Activated naive CD4-positive, alpha-beta T cell treated with anti-CD3 and anti-CD28 coated beads, Interleukin-2, amount 50 U/mL, for 16 hours (primary cell): Measurements from ENCODE around the gene CHEK1.
"Not testable (repeated sequence)": the region's sequence is repeated elsewhere in the genome, so short reads cannot be mapped to it uniquely, and the experiment has no call there.

ENCODE experiments used
- DNase-seq: peaks from one replicate; pipeline ENCODE4 v3.0.0-alpha.2; 2020

CHEK1 gene

DNA sequence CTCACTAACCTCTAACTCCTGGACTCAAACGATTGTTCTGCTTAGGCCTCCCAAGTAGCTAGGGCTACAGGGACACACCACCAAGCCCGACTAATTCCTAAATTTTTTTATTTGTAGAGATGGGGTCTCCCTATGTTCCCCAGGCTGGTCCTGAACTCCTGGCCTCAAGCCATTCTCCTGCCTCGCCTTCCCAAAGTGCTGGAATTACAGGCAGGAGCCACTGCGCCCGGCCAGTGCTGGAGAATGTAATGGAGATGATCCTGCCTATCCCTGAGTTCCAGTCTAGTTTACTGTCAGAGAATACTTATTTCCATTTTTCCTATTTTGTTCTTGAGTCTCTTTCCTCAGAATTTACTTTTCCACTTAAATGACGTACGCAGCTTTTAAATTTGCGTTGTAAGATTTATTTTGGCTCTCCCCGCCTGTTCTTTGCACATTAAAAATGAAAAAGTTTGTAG lies at the start of gene CHEK1:
Gene CHEK1 (plus strand): TSS at position 408 of the 458 bp plus-strand sequence. CDS start 1,606 bp downstream, outside the sequence.
- DNase-seq: no peak

DNA sequence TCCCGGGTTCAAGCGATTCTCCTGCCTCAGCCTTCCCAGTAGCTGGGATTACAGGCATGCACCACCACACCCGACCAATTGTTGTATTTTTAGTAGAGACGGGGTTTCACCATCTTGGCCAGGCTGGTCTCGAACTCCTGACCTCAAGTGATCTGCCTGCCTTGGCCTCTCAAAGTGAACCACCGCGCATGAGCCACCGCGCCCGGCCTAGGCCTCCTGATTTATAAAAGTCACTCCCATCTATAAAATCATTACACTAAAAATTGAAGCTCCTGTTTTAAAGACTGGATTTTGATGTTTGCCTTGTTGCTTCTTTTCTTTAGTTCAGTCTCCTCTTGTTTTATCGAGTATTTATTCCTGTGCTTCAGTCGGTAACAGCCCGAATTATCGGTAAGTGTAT lies 47.8 kb upstream of the CHEK1 start:
- not testable (repeated sequence) for DNase-seq

DNA sequence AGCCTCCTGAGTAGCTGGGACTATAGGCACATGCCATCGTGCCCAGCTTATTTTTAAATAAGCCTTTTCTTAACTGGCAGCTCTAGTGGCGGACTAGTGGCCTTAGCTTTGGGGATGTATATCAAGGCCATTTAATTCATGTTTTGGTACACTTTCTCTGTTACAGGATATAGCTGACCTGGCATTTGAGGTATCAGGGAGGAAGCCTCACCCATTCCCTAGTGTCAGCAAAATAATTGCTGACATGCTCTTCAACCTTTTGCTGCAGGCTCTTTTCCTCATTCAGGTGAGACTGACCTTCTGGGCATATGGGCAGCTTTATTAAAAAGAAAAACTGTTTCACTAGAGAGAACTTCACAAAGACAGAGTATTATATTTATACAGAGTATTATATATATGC lies 46.2 kb upstream of the CHEK1 start:
- DNase-seq: no peak

DNA sequence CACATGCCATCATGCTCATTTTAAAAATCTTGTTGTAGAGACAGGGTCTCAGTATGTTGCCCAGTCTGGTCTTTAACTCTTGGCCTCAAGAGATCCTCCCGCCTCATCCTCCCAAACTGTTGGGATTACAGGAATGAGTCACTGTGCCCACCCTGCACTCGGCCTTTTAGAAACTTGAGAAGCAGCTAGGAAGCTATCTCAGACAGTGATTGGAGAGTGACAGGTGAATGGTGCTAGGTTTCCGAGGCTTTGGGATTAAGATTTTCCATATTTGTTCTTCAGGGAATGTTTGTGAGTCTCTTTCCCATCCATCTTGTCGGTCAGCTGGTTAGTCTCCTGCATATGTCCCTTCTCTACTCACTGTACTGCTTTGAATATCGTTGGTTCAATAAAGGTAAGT lies 45.2 kb upstream of the CHEK1 start:
- no peak for DNase-seq

DNA sequence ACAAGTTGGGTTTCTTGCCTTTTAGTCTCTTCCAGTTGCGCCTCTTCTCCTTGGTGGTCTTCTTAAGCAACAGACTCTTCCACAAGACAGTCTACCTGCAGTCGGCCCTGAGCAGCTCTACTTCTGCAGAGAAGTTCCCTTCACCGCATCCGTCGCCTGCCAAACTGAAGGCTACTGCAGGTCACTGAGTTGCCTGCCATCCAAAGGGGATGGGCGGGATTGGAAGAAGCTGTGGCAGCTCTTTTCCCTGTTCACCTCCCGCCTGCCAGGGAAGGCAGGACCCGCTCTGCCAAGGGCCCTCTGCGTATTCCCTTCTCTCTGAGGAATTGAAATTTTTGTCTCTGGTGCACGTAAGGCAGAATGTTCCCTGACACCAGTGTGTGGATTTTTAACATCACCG lies 41.5 kb upstream of the CHEK1 start:
- no peak for DNase-seq

DNA sequence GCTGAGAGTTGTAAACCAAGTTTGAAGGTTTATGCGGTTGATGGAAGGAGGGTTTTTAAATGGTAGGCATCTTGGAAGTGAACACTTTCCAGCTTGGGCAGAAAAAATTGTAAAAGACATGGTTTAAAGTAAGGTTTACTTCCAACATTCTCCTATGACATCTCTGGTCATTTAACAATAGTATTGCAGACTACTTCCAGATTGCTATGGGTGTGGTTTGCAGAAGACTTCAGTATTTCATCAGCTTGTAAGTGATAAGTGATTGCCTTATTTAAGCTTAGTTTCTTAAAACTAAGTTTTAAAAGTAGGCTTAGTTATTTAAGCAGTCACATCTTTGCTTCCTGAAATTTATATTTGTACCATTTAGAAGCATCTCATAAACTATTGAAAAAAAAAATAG lies 39.5 kb upstream of the CHEK1 start:
- no peak for DNase-seq

DNA sequence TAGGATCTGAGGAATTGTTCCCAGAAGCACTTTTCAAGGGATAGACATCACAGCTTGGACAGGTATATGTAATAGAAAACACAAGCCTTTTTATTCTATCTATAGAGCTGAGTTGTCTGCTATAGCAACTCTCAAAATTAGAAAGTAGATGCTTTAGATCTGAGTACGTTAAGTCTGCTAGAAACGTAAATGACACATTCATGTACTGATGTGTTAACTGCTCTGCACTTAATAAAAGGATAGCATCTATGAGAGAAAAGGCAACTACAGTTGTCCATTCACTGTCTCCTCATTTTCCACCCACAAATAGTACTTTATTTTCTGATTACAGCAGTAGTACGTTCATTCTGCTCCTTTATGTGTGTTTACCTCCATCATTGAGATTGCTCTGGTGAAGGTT lies 38.3 kb upstream of the CHEK1 start:
- DNase-seq: no peak

DNA sequence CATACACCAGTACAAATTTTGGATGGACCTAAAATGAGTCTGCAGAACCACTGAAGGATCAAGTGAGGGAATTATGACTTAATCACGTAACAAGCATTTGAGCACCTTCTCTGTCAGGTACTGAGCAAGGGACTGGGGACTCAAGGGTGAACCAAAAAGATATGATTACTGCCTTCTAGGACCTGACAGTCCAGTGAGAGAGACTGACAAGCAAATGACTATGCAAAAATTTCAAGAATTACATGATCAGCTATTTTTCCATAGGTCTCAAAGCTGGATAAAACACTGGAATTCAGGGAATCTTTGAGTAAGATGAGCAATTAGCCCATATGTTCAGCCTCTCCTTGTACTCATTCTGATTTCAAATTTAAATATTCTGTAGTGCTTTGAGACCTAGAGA lies 37.5 kb upstream of the CHEK1 start:
- DNase-seq: no peak

DNA sequence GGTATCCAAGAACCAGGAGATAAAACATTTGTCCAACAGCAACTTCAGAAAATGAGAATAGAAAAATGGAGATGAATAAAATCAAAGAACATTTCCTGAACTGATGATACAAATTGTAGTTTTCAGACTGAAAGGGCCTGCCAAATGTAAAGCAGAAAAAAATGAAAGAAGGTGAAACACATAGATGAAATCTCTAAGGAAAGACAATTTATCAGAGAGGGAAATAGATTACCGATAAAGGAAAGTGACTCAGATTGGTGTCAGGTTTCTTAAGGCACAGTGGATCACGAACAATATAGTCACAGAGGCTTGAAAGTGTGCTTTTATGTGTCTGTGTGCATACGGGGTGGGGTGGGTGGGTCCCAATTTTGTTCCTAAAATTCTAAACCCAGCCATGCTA lies 36.5 kb upstream of the CHEK1 start:
- DNase-seq: no peak

DNA sequence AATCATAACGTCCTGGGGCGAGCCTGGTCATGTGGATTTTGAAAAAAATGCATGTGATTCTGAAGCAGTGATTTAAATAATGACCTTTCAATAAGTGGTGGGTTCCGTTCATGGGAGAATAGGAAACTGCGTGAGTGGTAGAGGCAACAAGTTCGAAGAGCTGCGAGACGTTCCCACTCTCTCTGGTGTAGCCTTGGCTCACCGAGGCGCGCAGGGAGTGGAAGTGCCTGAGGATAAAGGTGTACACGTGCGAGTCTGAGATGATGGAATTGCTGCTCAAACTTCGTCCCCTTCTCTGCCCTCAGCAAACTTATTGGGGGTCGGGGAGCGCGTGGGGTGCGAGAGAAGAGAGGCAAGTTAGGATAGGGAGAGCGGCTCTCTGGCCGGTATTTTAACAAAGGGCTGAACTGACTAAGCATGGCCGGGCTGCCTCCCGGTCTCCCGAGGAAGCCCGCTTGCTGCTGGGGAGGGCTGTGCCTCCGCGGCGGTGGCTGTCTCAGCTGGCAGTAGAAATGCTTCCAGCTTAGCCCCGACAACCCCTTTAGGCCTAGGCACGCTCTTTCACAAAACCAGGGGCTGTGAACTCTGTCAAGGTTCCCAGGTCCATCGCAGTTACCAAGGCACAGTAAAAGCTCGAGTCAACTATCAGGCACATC lies 33.2 kb upstream of the CHEK1 start:
- DNase-seq: peak; percentile 33

DNA sequence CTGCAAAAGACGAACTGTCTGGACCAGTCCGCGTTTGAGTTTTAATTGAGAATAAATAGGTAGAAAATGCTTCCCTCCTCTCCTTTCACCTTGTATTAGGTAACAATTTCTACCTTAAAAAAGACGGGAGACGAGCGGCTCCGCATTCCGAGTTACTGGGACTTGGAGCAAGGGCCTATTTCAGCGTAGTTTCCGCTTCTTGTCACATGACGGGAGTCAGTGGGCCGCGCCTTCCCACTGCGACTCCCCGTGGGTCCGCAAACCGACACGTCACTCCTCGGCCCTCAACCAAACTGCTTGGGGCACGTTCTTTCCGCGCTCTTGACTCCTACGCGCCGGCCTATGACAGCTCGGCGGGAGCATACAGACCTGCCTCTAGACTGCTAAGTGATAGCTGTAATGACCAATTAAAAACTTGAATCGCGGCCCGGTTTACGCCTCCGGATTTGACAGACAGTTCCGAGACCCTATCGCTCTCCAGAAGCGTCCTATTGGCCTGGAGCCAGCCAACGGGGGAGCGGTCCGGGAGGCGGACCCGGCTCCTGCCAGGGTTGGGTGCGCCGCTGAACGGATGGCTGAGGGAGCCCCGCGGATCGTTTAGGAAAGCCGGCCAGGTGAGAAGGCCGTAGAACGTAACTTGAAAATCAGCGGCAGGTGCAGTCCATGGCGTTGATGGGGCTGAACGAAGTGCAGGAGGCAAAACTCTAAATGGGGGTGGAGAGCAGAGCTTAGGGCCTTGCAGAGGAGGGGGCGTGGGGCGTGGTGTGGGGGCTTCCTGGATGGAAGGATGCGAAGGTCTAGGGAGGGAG lies 32.5 kb upstream of the CHEK1 start, which contains the start of gene STT3A:
Gene STT3A (plus strand): TSS at position 548 of the 809 bp plus-strand sequence. CDS start 3,064 bp downstream, outside the sequence.
- DNase-seq: peak; percentile 97

DNA sequence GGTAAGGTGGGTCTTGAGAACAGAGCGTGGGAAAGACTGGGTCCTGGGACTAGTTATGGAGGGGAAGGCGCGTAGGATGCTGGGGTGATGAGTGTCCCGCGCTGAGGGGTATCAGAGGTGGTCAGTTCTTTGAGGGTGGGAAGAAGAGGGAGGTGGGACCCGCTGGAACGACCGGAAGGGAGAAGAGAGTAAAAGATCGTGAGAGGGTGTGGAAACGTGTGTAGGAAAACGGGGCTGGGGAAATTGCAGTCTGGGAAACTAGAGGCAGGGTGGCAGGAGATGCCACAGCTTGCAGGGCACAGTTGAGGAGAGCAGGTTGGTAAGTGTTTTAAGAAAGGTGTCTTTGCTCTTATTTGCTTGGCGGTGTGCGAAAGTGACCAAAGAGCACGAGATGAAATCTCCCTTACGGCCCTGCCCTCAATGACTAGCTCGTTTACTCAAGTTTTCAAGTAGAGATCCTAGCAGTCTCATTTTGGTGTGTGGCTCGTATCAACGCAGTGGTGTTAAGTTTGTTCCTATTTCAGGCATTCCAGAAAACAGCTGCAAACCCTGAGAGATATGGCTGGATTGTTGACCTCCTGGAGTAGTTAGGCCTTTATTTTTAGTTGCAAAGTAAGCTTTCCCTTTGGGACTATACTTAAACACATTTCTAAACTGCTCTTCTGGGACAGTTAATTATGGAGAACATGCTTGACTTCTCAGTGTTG lies 31.7 kb upstream of the CHEK1 start:
- DNase-seq: no peak

DNA sequence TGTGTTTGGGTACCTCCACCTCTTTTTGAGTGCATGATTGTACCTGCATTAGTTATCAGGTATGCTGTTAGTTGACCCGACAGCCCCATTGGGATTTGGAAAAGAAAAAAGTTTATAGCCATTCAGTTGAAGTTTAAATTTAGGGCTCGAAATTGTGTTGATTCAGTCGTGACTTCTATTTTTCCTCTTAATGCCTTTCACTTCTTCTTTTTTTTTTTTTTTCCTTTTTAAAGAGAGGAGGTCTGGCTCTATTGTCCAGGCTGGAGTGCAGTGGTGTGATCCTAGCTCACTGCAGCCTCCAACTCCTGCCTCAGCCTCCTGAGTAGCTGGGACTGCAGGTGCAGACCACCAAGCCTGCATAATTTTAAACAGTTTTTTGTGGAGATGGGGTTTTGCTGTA lies 30.0 kb upstream of the CHEK1 start:
- no peak for DNase-seq

DNA sequence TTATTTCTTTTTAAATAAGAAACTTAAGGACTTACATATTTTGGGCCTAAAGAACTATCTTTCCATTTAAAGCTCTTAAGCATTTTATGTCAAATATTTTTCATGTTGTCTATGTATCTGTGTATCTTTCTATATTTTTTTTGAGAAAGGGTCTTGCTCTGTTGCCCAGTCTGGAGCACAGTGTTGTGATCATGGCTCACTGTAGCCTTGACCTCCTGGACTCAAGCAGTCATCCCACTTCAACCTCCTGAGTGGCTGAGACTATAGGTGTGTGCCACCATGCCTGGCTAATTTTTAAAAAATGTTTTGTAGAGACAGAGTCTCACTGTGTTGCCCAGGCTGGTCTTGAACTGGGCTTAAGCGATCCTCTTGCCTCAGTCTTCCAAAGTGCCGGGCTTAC lies 24.3 kb upstream of the CHEK1 start:
- DNase-seq: no peak

DNA sequence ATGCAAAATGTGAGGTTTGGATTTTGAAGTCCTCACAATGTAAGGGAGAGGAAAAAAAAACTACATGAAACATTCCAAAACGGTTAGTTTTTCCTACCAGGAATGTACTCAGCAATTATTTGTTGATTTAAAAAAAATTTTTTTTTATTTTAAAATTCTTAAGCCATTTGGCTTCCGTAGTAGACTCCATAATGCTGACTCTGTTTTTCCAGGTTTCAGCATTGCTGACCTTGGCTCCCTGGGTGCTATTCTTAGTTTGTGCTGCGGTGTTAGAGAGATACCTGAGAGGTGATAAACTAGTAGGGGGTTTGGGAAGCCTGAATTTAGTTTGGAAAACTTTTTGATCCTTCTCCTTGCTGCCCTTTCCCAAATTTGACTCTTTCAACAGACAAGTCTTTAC lies 21.8 kb upstream of the CHEK1 start:
- DNase-seq: no peak

DNA sequence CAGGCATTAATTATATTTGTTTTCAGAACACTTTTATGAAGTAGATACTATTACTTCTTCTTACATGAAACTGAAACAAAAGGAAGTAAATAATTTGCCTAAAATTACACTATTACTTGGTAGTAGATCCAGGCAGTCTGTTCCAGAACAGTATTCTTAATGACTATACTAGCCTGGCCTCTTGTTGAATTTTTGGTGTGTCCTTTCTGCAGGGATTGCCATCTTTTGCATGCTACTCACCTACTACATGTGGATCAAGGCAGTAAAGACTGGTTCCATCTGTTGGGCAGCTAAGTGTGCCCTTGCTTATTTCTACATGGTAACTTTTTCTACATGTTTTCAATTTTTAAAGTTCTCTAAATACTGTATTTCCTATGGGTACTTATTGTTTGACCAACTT lies 19.5 kb upstream of the CHEK1 start:
- DNase-seq: no peak

DNA sequence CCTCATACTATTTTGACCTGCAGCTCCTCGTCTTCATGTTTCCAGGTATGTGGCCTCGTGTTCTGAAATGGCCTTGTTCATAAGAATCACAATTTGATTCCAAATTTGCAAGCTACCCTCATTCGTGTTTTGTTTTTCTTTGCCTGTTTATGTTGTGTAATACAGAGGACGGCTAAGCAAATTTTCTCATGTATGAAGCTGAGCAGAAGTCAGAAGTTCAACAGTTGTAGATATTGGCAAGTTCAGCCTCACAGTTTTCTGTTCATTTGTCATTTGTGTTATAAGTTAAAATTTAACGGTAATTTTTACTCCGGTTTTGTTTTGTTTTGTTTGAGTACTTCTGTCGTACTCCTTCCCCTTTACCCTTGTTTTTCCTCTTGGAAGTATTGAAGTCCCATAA lies 15.4 kb upstream of the CHEK1 start:
- DNase-seq: no peak

DNA sequence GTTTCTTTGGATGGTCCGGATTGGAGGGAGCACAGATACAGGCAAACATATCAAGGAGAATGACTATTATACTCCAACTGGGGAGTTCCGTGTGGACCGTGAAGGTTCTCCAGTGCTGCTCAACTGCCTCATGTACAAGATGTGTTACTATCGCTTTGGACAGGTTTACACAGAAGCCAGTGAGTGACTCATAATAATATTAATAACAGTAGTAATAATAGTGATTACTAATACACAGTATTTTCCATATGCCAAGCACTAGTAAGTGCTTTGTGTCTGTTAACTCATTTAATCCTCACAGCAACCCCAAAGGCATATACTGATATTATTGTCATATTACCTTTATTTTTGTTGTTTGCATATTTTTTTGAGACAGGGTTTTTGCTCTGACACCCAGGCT lies 6.6 kb upstream of the CHEK1 start:
- no peak for DNase-seq

DNA sequence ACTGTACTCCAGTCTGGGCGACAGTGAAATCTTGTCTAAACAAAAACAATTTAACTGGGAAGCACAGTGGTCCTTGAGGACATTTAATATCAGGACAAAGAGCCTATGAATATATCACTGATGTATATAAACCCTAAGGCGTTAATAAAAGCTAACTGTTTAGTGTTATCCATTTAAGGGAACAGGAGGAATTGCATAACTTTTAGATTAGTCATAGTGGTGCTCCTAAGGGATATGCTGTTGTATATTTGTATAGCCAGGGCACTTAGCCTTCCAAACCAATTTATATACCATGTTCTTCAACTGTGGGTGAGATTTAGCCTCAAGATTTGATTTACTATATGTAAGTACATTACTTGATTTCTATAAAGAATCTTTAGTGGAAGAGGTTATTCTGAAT lies 3.0 kb upstream of the CHEK1 start:
- no peak for DNase-seq

DNA sequence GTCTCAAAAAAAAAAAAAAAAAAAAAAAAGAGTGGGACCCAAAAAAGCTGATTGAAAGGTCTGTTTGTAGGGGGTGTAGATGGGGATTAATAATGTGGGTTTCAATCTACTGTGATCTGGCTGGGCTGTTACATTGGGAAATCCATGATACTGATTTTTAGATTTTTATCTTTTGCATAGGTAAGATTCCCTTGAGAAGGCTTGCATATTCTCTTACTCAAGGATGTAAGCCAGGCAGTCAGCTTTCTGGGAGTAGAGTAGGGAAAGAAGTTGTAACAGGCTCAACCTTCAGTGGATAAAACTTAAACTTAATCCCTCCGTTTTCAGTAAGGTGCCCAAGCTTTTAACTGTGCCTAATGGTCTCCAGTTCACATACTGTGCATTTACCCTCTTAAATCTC lies 1.9 kb upstream of the CHEK1 start:
- DNase-seq: no peak

DNA sequence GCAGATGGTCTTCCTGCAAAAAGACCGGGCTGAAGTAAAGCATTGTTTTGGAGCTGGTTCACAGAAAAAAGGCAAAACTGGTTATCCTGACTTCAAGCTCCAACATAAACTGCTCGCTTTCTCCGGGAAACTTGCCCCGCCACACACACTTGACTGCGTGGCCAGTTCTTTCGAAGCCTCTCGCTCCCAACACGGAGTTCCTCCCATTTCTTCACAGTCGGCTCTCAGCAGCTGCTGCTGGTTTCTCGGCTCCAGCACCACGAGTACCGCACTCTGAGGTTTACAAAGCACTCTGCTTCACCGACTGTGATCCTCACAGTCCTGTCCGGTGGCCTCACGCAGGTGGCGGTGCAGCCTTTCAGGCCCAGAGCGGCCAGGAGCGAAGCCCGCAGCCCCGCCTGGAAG lies 264 bp downstream of the CHEK1 start:
- DNase-seq: no peak

DNA sequence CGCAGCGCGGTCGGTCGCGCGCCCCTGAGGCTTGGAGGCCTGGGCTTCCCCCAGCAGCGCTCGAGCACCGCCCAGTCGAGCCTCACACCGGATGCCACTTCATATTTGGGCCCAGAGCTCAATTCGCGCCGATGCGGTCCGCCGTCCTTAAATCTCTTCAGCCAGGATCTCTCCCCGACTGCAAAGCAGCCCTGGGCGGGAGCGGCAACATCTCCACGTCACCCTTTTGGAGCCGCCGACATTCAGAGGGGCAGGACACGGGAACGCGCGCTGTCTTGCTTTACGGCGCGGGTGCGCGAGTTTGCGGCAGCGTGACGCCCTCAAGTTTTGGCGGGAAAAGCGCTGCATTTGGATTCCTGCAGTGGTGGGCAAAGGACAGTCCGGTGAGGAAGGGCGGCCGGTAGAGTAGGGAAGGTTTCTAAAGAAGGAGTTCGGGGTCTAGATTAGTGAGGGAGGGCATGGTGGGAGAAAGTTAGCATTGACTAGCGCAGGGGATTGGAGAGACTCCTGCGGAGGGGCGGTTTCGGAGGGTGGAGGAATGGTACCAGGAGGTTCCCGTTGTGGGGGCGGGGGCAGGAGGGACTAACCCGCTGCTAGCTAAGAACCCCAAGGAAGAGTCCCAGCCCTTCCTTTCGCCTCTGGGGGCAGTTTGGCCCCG lies 796 bp downstream of the CHEK1 start:
- DNase-seq: peak; percentile 84

DNA sequence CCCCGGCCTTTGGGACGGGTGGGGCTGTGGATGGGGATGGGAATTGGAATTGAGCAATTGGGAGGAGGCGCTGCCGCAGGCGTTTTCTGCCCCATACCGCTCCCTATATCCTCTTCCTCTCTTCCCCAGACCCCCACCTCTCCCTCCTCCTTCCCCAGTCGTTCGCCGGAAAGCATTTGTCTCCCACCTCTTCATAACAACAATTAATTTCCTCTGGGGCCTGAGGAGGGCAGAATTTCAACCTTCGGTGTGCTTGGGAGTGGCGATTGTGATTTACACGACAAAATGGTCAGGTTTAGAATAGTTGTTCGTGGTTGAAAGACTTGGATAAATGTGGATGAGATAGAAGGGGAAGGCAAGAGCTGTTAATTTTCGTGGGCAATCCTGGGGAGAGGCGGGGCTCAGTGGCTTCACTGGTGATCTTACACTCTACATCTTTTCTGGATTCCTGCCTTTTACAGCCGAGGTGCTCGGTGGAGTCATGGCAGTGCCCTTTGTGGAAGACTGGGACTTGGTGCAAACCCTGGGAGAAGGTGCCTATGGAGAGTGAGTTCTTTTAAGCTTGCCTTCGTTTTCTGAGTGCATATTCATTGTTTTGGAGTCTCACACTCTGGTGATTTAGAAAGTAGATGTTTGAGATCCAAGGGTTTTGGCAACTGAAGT lies 1.5 kb downstream of the CHEK1 start:
- DNase-seq: no peak
